ENCODE results near the gene CREB3.

CREB3 gene

GRCh38 chr9:35689542-35690293 lies 42.7 kb upstream of the CREB3 start, which contains the start of gene TPM2:
Gene TPM2, minus strand, starts transcription at chr9:35689925. Its CDS starts 108 bp downstream, at chr9:35689817.
- H4K8ac ChIP-seq (ENCODE audit: low read depth, low read length) = peak within 1 kb of the TSS; percentile 85
- peaks cover 14% of the 10 kb centered on the region for H3K79me2 ChIP-seq (ENCODE audit: control insufficient read depth, insufficient read depth, low read length, poor library complexity)
- H3K18ac ChIP-seq (ENCODE audit: low read length) = peak within 1 kb of the TSS; percentile 96
- peak within 1 kb of the TSS; percentile 91 for H3K27ac ChIP-seq (ENCODE audit: low read depth, low read length)
- peak within 1 kb of the TSS; percentile 87 for H3K9ac ChIP-seq (ENCODE audit: low read length)
- no peaks in the 10 kb centered on the region for H3K9me3 ChIP-seq (ENCODE audit: insufficient read depth, low read depth, low read length)
- peak within 1 kb of the TSS; percentile 69 for H4K12ac ChIP-seq (ENCODE audit: low read depth, low read length)
- H3K79me1 ChIP-seq (ENCODE audit: low read length) = peaks cover 20% of the 10 kb centered on the region
- no peaks in the 10 kb centered on the region for H3K27me3 ChIP-seq (ENCODE audit: insufficient read depth, low read length)
- peak within 1 kb of the TSS; percentile 72 for H2AFZ ChIP-seq (ENCODE audit: insufficient read depth, low read length, poor library complexity)
- peak within 1 kb of the TSS; percentile 76 for H2BK5ac ChIP-seq (ENCODE audit: low read depth, low read length, poor library complexity)
- H2BK12ac ChIP-seq (ENCODE audit: low read length) = peak within 1 kb of the TSS; percentile 51
- peaks cover 17 to 18% of the 10 kb centered on the region in 2 experiments for H3K36me3 ChIP-seq (ENCODE audit: control insufficient read depth in 1 of 2, insufficient read depth in 2 of 2, low read length in 2 of 2)
- peak; percentile 40 to 52 for DNase-seq
- peak within 1 kb of the TSS; percentile 87 for H3K4me3 ChIP-seq (ENCODE audit: low read depth, low read length)
- WGBS (ENCODE audit: extremely low coverage, insufficient coverage, insufficient read length) = no CpG with 5 or more reads among the region's 61 CpGs
- H3K4me1 ChIP-seq (ENCODE audit: control insufficient read depth in 1 of 2, insufficient read depth in 2 of 2, low read length in 2 of 2) = peaks cover 16 to 24% of the 10 kb centered on the region in 2 experiments
- peak within 1 kb of the TSS; percentile 95 for H3K14ac ChIP-seq (ENCODE audit: low read length)
- H3K4me2 ChIP-seq (ENCODE audit: low read length) = peak within 1 kb of the TSS; percentile 68
- peak within 1 kb of the TSS; percentile 92 for H3K4ac ChIP-seq (ENCODE audit: low read depth, low read length)
- peak within 1 kb of the TSS; percentile 87 for H4K91ac ChIP-seq (ENCODE audit: low read depth, low read length)
- peak within 1 kb of the TSS; percentile 97 for H2BK120ac ChIP-seq (ENCODE audit: insufficient read depth, low read length, poor library complexity)
- no peak within 1 kb of the TSS for H3K23ac ChIP-seq (ENCODE audit: low read length)
- H2AK5ac ChIP-seq (ENCODE audit: low read length) = peak within 1 kb of the TSS; percentile 90

GRCh38 chr9:35690294-35690613 lies 42.2 kb upstream of the CREB3 start:
- WGBS (ENCODE audit: extremely low coverage, insufficient coverage, insufficient read length) = no CpG with 5 or more reads among the region's 21 CpGs
- H2BK12ac ChIP-seq (ENCODE audit: low read length) = peak overlapping the region; percentile 8
- H3K4me2 ChIP-seq (ENCODE audit: low read length) = peak overlapping the region; percentile 68
- H3K18ac ChIP-seq (ENCODE audit: low read length) = peak overlapping the region; percentile 90
- peak overlapping the region; percentile 13 for H3K9ac ChIP-seq (ENCODE audit: low read length)
- H3K4me3 ChIP-seq (ENCODE audit: low read depth, low read length) = peak overlapping the region; percentile 65
- H2AFZ ChIP-seq (ENCODE audit: insufficient read depth, low read length, poor library complexity) = peak overlapping the region; percentile 43
- no peak for DNase-seq
- peak overlapping the region; percentile 97 for H2BK120ac ChIP-seq (ENCODE audit: insufficient read depth, low read length, poor library complexity)
- H3K79me1 ChIP-seq (ENCODE audit: low read length) = peaks cover 20% of the 10 kb centered on the region
- no peak overlapping the region for H3K23ac ChIP-seq (ENCODE audit: low read length)
- peaks cover 14% of the 10 kb centered on the region for H3K79me2 ChIP-seq (ENCODE audit: control insufficient read depth, insufficient read depth, low read length, poor library complexity)
- H3K4ac ChIP-seq (ENCODE audit: low read depth, low read length) = peak overlapping the region; percentile 49
- peak overlapping the region; percentile 85 for H4K91ac ChIP-seq (ENCODE audit: low read depth, low read length)
- no peaks in the 10 kb centered on the region for H3K9me3 ChIP-seq (ENCODE audit: insufficient read depth, low read depth, low read length)
- H3K4me1 ChIP-seq (ENCODE audit: control insufficient read depth in 1 of 2, insufficient read depth in 2 of 2, low read length in 2 of 2) = peaks cover 16 to 24% of the 10 kb centered on the region in 2 experiments
- peak overlapping the region; percentile 51 for H2BK5ac ChIP-seq (ENCODE audit: low read depth, low read length, poor library complexity)
- peaks cover 12 to 13% of the 10 kb centered on the region in 2 experiments for H3K36me3 ChIP-seq (ENCODE audit: control insufficient read depth in 1 of 2, insufficient read depth in 2 of 2, low read length in 2 of 2)
- peak overlapping the region; percentile 88 for H3K14ac ChIP-seq (ENCODE audit: low read length)
- peak overlapping the region; percentile 91 for H3K27ac ChIP-seq (ENCODE audit: low read depth, low read length)
- H4K8ac ChIP-seq (ENCODE audit: low read depth, low read length) = peak overlapping the region; percentile 64
- peak overlapping the region; percentile 64 for H2AK5ac ChIP-seq (ENCODE audit: low read length)
- no peaks in the 10 kb centered on the region for H3K27me3 ChIP-seq (ENCODE audit: insufficient read depth, low read length)
- peak overlapping the region; percentile 63 for H4K12ac ChIP-seq (ENCODE audit: low read depth, low read length)

GRCh38 chr9:35690614-35691333 lies 41.7 kb upstream of the CREB3 start:
- H3K4me2 ChIP-seq (ENCODE audit: low read length) = peak overlapping the region; percentile 68
- WGBS (ENCODE audit: extremely low coverage, insufficient coverage, insufficient read length) = no CpG with 5 or more reads among the region's 61 CpGs
- peak overlapping the region; percentile 91 for H3K27ac ChIP-seq (ENCODE audit: low read depth, low read length)

GRCh38 chr9:35691334-35691650 lies 41.2 kb upstream of the CREB3 start:
- H3K9me3 ChIP-seq (ENCODE audit: insufficient read depth, low read depth, low read length) = no peaks in the 10 kb centered on the region
- H3K9ac ChIP-seq (ENCODE audit: low read length) = peak overlapping the region; percentile 77
- no peak overlapping the region for H2AK5ac ChIP-seq (ENCODE audit: low read length)
- peaks cover 7% of the 10 kb centered on the region in 2 experiments for H3K36me3 ChIP-seq (ENCODE audit: control insufficient read depth in 1 of 2, insufficient read depth in 2 of 2, low read length in 2 of 2)
- H3K79me1 ChIP-seq (ENCODE audit: low read length) = peaks cover 20% of the 10 kb centered on the region
- DNase-seq = peak in 1 of 2 donors; percentile 43
- peak overlapping the region; percentile 21 for H2BK120ac ChIP-seq (ENCODE audit: insufficient read depth, low read length, poor library complexity)
- H3K4ac ChIP-seq (ENCODE audit: low read depth, low read length) = peak overlapping the region; percentile 1
- peak overlapping the region; percentile 1 for H2BK12ac ChIP-seq (ENCODE audit: low read length)
- H3K18ac ChIP-seq (ENCODE audit: low read length) = peak overlapping the region; percentile 26
- peaks cover 16 to 24% of the 10 kb centered on the region in 2 experiments for H3K4me1 ChIP-seq (ENCODE audit: control insufficient read depth in 1 of 2, insufficient read depth in 2 of 2, low read length in 2 of 2)
- peaks cover 14% of the 10 kb centered on the region for H3K79me2 ChIP-seq (ENCODE audit: control insufficient read depth, insufficient read depth, low read length, poor library complexity)
- peak overlapping the region; percentile 91 for H3K27ac ChIP-seq (ENCODE audit: low read depth, low read length)
- WGBS (ENCODE audit: extremely low coverage, insufficient coverage, insufficient read length) = no CpG with 5 or more reads among the region's 10 CpGs
- H2AFZ ChIP-seq (ENCODE audit: insufficient read depth, low read length, poor library complexity) = no peak overlapping the region
- peak overlapping the region; percentile 56 for H4K91ac ChIP-seq (ENCODE audit: low read depth, low read length)
- peak overlapping the region; percentile 49 for H4K12ac ChIP-seq (ENCODE audit: low read depth, low read length)
- H4K8ac ChIP-seq (ENCODE audit: low read depth, low read length) = peak overlapping the region; percentile 69
- peak overlapping the region; percentile 34 for H3K4me3 ChIP-seq (ENCODE audit: low read depth, low read length)
- H3K23ac ChIP-seq (ENCODE audit: low read length) = no peak overlapping the region
- peak overlapping the region; percentile 23 for H2BK5ac ChIP-seq (ENCODE audit: low read depth, low read length, poor library complexity)
- no peaks in the 10 kb centered on the region for H3K27me3 ChIP-seq (ENCODE audit: insufficient read depth, low read length)
- peak overlapping the region; percentile 68 for H3K4me2 ChIP-seq (ENCODE audit: low read length)
- H3K14ac ChIP-seq (ENCODE audit: low read length) = peak overlapping the region; percentile 25

More at GRCh38 chr9:35690614-35691333, 41.7 kb upstream of the CREB3 start:
- Histone ChIP-seq H3K23ac (ENCODE audit: low read length) (no peak overlapping the region), H3K18ac (ENCODE audit: low read length) (peak overlapping the region; percentile 90), H2BK120ac (ENCODE audit: insufficient read depth, low read length, poor library complexity) (peak overlapping the region; percentile 97), H3K27me3 (ENCODE audit: insufficient read depth, low read length) (no peaks in the 10 kb centered on the region), H3K79me2 (ENCODE audit: control insufficient read depth, insufficient read depth, low read length, poor library complexity) (peaks cover 14% of the 10 kb centered on the region), H2BK5ac (ENCODE audit: low read depth, low read length, poor library complexity) (peak overlapping the region; percentile 51), H4K8ac (ENCODE audit: low read depth, low read length) (peak overlapping the region; percentile 69), H3K9ac (ENCODE audit: low read length) (peak overlapping the region; percentile 79), H3K14ac (ENCODE audit: low read length) (peak overlapping the region; percentile 88), H4K12ac (ENCODE audit: low read depth, low read length) (peak overlapping the region; percentile 49), H3K4me3 (ENCODE audit: low read depth, low read length) (peak overlapping the region; percentile 65), H2AFZ (ENCODE audit: insufficient read depth, low read length, poor library complexity) (peak overlapping the region; percentile 43), H3K36me3 (ENCODE audit: control insufficient read depth in 1 of 2, insufficient read depth in 2 of 2, low read length in 2 of 2) (peaks cover 7 to 8% of the 10 kb centered on the region in 2 experiments), H2AK5ac (ENCODE audit: low read length) (no peak overlapping the region), H2BK12ac (ENCODE audit: low read length) (peak overlapping the region; percentile 1), H3K4me1 (ENCODE audit: control insufficient read depth in 1 of 2, insufficient read depth in 2 of 2, low read length in 2 of 2) (peaks cover 16 to 24% of the 10 kb centered on the region in 2 experiments), H3K79me1 (ENCODE audit: low read length) (peaks cover 20% of the 10 kb centered on the region), H4K91ac (ENCODE audit: low read depth, low read length) (peak overlapping the region; percentile 85), H3K4ac (ENCODE audit: low read depth, low read length) (peak overlapping the region; percentile 4), H3K9me3 (ENCODE audit: insufficient read depth, low read depth, low read length) (no peaks in the 10 kb centered on the region)
- DNase-seq = peak; percentile 25 to 55

Measured in trophoblast cell (in vitro differentiated cells and primary cell).